Liver (tissue), 9 donors: ENCODE data around the gene RYR2. TPM values are rescaled to one million over a fixed set of nuclear protein-coding genes. Genes with fewer than 3 reads are reported as not detected.

Source experiments
- DNase-seq: peaks from one replicate; pipeline ENCODE4 v3.0.0-alpha.2; 2017; ENCODE audit warnings: low spot score
- H3K27ac ChIP-seq, 2 donors: one replicate each; pipeline ENCODE4 v1.7.0; 2013; ENCODE audit warnings: inconsistent platforms in 2 of 2, low read length in 2 of 2, control low read depth in 1 of 2, low read depth in 1 of 2, mild to moderate bottlenecking in 1 of 2
- H3K27me3 ChIP-seq, 4 donors: one replicate each; pipeline versions ENCODE4 v1.6.1 to v1.7.0; 2013; ENCODE audit warnings: low read length in 3 of 4, inconsistent platforms in 1 of 4, mild to moderate bottlenecking in 1 of 4, moderate library complexity in 1 of 4; ENCODE audit not compliant: control insufficient read depth in 4 of 4, insufficient read depth in 4 of 4
- H3K36me3 ChIP-seq, 4 donors: one replicate each; pipeline versions ENCODE4 v1.6.1 to v1.7.0; 2013; ENCODE audit warnings: low read length in 3 of 4, mild to moderate bottlenecking in 3 of 4, low read depth in 1 of 4, moderate library complexity in 1 of 4; ENCODE audit not compliant: control insufficient read depth in 4 of 4, insufficient read depth in 3 of 4
- H3K4me1 ChIP-seq, 4 donors: one replicate each; pipeline versions ENCODE4 v1.6.1 to v1.7.0; 2013; ENCODE audit warnings: low read length in 3 of 4, mild to moderate bottlenecking in 3 of 4, moderate library complexity in 1 of 4; ENCODE audit not compliant: control insufficient read depth in 4 of 4, insufficient read depth in 4 of 4
- H3K4me3 ChIP-seq, 3 donors: one replicate each; pipeline versions ENCODE4 v1.6.1 to v1.7.0; 2013; ENCODE audit warnings: low read length in 3 of 3, control low read depth in 1 of 3, low read depth in 1 of 3, mild to moderate bottlenecking in 1 of 3
- H3K9ac ChIP-seq, 2 donors: one replicate each; pipeline ENCODE4 v1.7.0; 2013; ENCODE audit warnings: low read length in 2 of 2, mild to moderate bottlenecking in 2 of 2, moderate library complexity in 2 of 2, control low read depth in 1 of 2, low read depth in 1 of 2
- H3K9me3 ChIP-seq, 4 donors: one replicate each; pipeline versions ENCODE4 v1.6.1 to v1.7.0; 2013; ENCODE audit warnings: low read length in 3 of 4; ENCODE audit not compliant: control insufficient read depth in 4 of 4
- CTCF ChIP-seq: fragments of 150-350 bp; IDR thresholded peaks from 2 replicates; pipeline ENCODE4 v1.5.1; 2017; ENCODE audit warnings: improper control_type of control experiment, low read depth, low read length; ENCODE audit not compliant: missing input control
- EGR1 ChIP-seq, 2 donors: IDR thresholded peaks; 2 replicates each; pipeline ENCODE4 v1.6.1; 2016 to 2018; ENCODE audit warnings: antibody characterized with exemption in 2 of 2, low read depth in 2 of 2
- FOXA1 ChIP-seq: IDR thresholded peaks from 2 replicates; pipeline ENCODE4 v1.6.1; 2016; ENCODE audit warnings: antibody characterized with exemption
- FOXA2 ChIP-seq: IDR thresholded peaks from 2 replicates; pipeline ENCODE4 v1.6.1; 2016; ENCODE audit warnings: antibody characterized with exemption
- GABPA ChIP-seq, 2 donors: IDR thresholded peaks in 1 of 2; conservative IDR thresholded peaks in 1 of 2; 2 replicates each; pipeline ENCODE4 v1.6.1; 2016; ENCODE audit warnings: antibody characterized with exemption in 2 of 2, mild to moderate bottlenecking in 1 of 2, moderate library complexity in 1 of 2
- HNF4A ChIP-seq, 2 donors: conservative IDR thresholded peaks; 2 replicates each; pipeline ENCODE4 v1.6.1; 2016; ENCODE audit warnings: antibody characterized with exemption in 2 of 2, mild to moderate bottlenecking in 2 of 2
- HNF4G ChIP-seq: IDR thresholded peaks from 2 replicates; pipeline ENCODE4 v1.6.1; 2016; ENCODE audit warnings: antibody characterized with exemption
- JUND ChIP-seq, 2 donors: IDR thresholded peaks; 2 replicates each; pipeline ENCODE4 v1.6.1; 2016; ENCODE audit warnings: antibody characterized with exemption in 2 of 2
- MAX ChIP-seq: IDR thresholded peaks from 2 replicates; pipeline ENCODE4 v1.6.1; 2016; ENCODE audit warnings: antibody characterized with exemption
- NR2F2 ChIP-seq: IDR thresholded peaks from 2 replicates; pipeline ENCODE4 v1.6.1; 2016; ENCODE audit warnings: antibody characterized with exemption
- RAD21 ChIP-seq, 2 donors: IDR thresholded peaks; 2 replicates each; pipeline ENCODE4 v1.6.1; 2016; ENCODE audit warnings: antibody characterized with exemption in 2 of 2, mild to moderate bottlenecking in 2 of 2
- RXRA ChIP-seq, 2 donors: IDR thresholded peaks; 2 replicates each; pipeline ENCODE4 v1.6.1; 2017 to 2018; ENCODE audit warnings: antibody characterized with exemption in 2 of 2, mild to moderate bottlenecking in 1 of 2
- SP1 ChIP-seq: IDR thresholded peaks from 2 replicates; pipeline ENCODE4 v1.6.1; 2018; ENCODE audit warnings: antibody characterized with exemption, mild to moderate bottlenecking
- TAF1 ChIP-seq: conservative IDR thresholded peaks from 2 replicates; pipeline ENCODE4 v1.6.1; 2016; ENCODE audit warnings: antibody characterized with exemption, mild to moderate bottlenecking
- YY1 ChIP-seq: IDR thresholded peaks from 2 replicates; pipeline ENCODE4 v1.6.1; 2016; ENCODE audit warnings: antibody characterized with exemption, mild to moderate bottlenecking
- ZBTB33 ChIP-seq: IDR thresholded peaks from 2 replicates; pipeline ENCODE4 v1.6.1; 2016; ENCODE audit warnings: antibody characterized with exemption
- WGBS: extraction: QIAGEN DNeasy Blood & Tissue Kit; methylation state at CpG from one replicate; pipeline ENCODE4 v1.1.7; 2013; 5-methylcytosine and 5-hydroxymethylcytosine counted together
- polyA plus RNA-seq, 2 donors: library from polyadenylated mRNA; stranded (reverse) in 1 of 2; unstranded in 1 of 2; fragments of 200-250 nt in 1 of 2; fragments of >200 nt in 1 of 2; fragmentation: Nextera tagmentation in 1 of 2; extraction: Ambion mirVana in 1 of 2; gene quantifications; one replicate each; pipeline versions ENCODE4 v1.2.1 to v1.2.3, GENCODE V29; 2013 to 2015
- total RNA-seq, 2 donors: library from RNA; depleted of rRNA; stranded (reverse); fragments of >200 nt; gene quantifications; one replicate each; pipeline ENCODE4 v1.2.3, GENCODE V29; 2014
- TF ChIP-seq, protein P1 (sequence below): IDR thresholded peaks from 2 replicates; pipeline ENCODE4 v1.6.1; 2016; ENCODE audit warnings: antibody characterized with exemption, mild to moderate bottlenecking
- TF ChIP-seq, protein P2 (sequence below): IDR thresholded peaks from 2 replicates; pipeline ENCODE4 v1.6.1; 2016; ENCODE audit warnings: antibody characterized with exemption
- donor health status: healthy.
- donor health status: healthy.
- donor health status: healthy.
- donor health status: healthy.
- donor health status: healthy.

RYR2 gene
- total and polyA plus RNA-seq, 4 donors = 0.06 to 0.75 (median 0.31) TPM

GRCh38 chr1:237634922-237635321 is 592.9 kb downstream of the RYR2 start:
- Histone ChIP-seq H3K9me3 (peaks cover 0 to 3% (median 1%) of the 10 kb centered on the region in 4 donors), H3K4me3 (no peak overlapping the region), H3K9ac (no peak overlapping the region), H3K27ac (no peak overlapping the region), H3K27me3 (no peaks in the 10 kb centered on the region), H3K4me1 (no peaks in the 10 kb centered on the region), H3K36me3 (no peaks in the 10 kb centered on the region)
- no peak for TF ChIP-seq HNF4G
- no peak for TF ChIP-seq GABPA (IDR thresholded peaks at IDR 0.05 in 1 of 2, conservative IDR thresholded peaks at IDR 0.05 in 1 of 2)
- TF ChIP-seq YY1 = no peak
- no peak for TF ChIP-seq FOXA2
- TF ChIP-seq, protein P1, sequence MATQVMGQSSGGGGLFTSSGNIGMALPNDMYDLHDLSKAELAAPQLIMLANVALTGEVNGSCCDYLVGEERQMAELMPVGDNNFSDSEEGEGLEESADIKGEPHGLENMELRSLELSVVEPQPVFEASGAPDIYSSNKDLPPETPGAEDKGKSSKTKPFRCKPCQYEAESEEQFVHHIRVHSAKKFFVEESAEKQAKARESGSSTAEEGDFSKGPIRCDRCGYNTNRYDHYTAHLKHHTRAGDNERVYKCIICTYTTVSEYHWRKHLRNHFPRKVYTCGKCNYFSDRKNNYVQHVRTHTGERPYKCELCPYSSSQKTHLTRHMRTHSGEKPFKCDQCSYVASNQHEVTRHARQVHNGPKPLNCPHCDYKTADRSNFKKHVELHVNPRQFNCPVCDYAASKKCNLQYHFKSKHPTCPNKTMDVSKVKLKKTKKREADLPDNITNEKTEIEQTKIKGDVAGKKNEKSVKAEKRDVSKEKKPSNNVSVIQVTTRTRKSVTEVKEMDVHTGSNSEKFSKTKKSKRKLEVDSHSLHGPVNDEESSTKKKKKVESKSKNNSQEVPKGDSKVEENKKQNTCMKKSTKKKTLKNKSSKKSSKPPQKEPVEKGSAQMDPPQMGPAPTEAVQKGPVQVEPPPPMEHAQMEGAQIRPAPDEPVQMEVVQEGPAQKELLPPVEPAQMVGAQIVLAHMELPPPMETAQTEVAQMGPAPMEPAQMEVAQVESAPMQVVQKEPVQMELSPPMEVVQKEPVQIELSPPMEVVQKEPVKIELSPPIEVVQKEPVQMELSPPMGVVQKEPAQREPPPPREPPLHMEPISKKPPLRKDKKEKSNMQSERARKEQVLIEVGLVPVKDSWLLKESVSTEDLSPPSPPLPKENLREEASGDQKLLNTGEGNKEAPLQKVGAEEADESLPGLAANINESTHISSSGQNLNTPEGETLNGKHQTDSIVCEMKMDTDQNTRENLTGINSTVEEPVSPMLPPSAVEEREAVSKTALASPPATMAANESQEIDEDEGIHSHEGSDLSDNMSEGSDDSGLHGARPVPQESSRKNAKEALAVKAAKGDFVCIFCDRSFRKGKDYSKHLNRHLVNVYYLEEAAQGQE = no peak
- no peak for TF ChIP-seq HNF4A (conservative IDR thresholded peaks at IDR 0.05)
- no peak for TF ChIP-seq MAX
- TF ChIP-seq TAF1 = no peak
- TF ChIP-seq ZBTB33 = no peak
- TF ChIP-seq RAD21 (IDR thresholded peaks at IDR 0.05) = no peak
- TF ChIP-seq EGR1 (IDR thresholded peaks at IDR 0.05; ENCODE audit: low read depth in 2 of 2) = no peak
- no peak for TF ChIP-seq CTCF
- TF ChIP-seq JUND (IDR thresholded peaks at IDR 0.05) = no peak
- TF ChIP-seq NR2F2 = no peak
- no peak for TF ChIP-seq RXRA (IDR thresholded peaks at IDR 0.05)
- TF ChIP-seq, protein P2, sequence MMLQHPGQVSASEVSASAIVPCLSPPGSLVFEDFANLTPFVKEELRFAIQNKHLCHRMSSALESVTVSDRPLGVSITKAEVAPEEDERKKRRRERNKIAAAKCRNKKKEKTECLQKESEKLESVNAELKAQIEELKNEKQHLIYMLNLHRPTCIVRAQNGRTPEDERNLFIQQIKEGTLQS = no peak
- no peak for TF ChIP-seq FOXA1
- TF ChIP-seq SP1 = no peak
- WGBS = 75% methylated on average over 5 of the region's 5 CpGs
- no peak for DNase-seq
